ENCODE results near the gene MMS22L. TPM values are rescaled to one million over a fixed set of nuclear protein-coding genes. Genes with fewer than 3 reads are reported as not detected.

Gene MMS22L
- total and polyA plus RNA-seq, 2 of the 13 experiments (the other 11 are each of a cell fraction or from before 2014, with no cell fraction given), result 6.2 to 32.9 TPM

DNA sequence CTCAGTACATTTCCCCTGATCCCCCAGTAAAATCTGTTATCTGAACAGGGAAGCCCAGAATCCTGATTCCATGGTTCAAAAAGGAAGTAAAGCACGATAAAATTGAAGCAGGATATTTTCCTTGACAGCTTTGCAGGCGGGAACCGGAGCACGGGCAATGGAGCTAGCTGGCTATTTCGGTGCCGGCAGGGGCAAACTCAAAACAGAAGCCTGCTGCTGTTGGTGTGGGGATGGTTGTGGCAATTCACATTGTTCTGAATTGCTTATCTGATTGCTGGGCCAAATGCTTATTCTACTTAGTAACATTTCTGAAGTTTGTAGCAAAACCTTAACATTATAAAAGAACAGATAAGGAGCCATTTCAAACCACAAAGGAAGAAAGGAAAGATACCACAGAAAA lies 172.4 kb downstream of the MMS22L start:
- 9% methylated on average over 6 of the region's 6 CpGs for whole genome bisulfite sequencing (ENCODE audit: low lambda C conversion rate)
- H3K27me3 ChIP-seq (ENCODE audit: control insufficient read depth in 1 of 2, insufficient read depth in 2 of 2, low read length in 2 of 2), result no peaks in the 10 kb centered on the region; a peak in 1 of 5 replicates
- no peak overlapping the region for H2AFZ ChIP-seq (ENCODE audit: low read length)
- ChIA-PET POLR2A (no interaction called here), CTCF (ENCODE audit: low intra/inter-chr PET ratio, low total read pairs) (no interaction called here)
- DNase-seq (ENCODE audit: low spot score) (no peak), ATAC-seq (no peak), FAIRE-seq (no peak)
- no peaks in the 10 kb centered on the region for H3K4me1 ChIP-seq (ENCODE audit: insufficient read depth, low read length)
- in situ Hi-C loops (cut with HindIII; ENCODE audit: extremely low pct_ligation_motif_present, low pct_unique_long_range_greater_than_20kb) (no loop called here), intact Hi-C loops (cut with micrococcal nuclease; ENCODE audit: unreplicated experiment) (no loop called here)
- no peaks in the 10 kb centered on the region for H3K36me3 ChIP-seq (replicated peaks in 1 of 2; ENCODE audit: control insufficient read depth in 1 of 2, insufficient read depth in 2 of 2, low read length in 2 of 2)
- no peaks in the 10 kb centered on the region for H3K9me3 ChIP-seq (ENCODE audit: low read length)
- H3K4me3 ChIP-seq (replicated peaks in 1 of 3; ENCODE audit: insufficient read depth in 1 of 3, low read depth in 2 of 3, low read length in 3 of 3), result no peak overlapping the region
- no peak overlapping the region for H3K4me2 ChIP-seq (ENCODE audit: low read depth, low read length)
- no peaks in the 10 kb centered on the region; the same call in 1 of the 2 replicates for H4K20me1 ChIP-seq (ENCODE audit: insufficient read depth, low read length)
- BruUV-seq (replicated peaks), result no TSS peak
- H3K27ac ChIP-seq (ENCODE audit: extremely low read length, insufficient read depth, low read length), result no peak overlapping the region
- H3K9ac ChIP-seq (ENCODE audit: insufficient read depth, low read depth, low read length), result no peak overlapping the region
- no peaks in the 10 kb centered on the region for H3K79me2 ChIP-seq (ENCODE audit: insufficient read depth, low read length)
- TF ChIP-seq ZBTB3 (CRISPR knock-in tag; IDR thresholded peaks at IDR 0.05; ENCODE audit: borderline replicate concordance, low read depth), result no peak
- no peak for TF ChIP-seq ZFP90 (CRISPR knock-in tag; IDR thresholded peaks at IDR 0.05; ENCODE audit: borderline replicate concordance)
- TF ChIP-seq ZNF879 (CRISPR knock-in tag; IDR thresholded peaks at IDR 0.05), result no peak
- no peak for TF ChIP-seq NFYB (CRISPR knock-in tag; IDR thresholded peaks at IDR 0.05)
- TF ChIP-seq, protein P1, sequence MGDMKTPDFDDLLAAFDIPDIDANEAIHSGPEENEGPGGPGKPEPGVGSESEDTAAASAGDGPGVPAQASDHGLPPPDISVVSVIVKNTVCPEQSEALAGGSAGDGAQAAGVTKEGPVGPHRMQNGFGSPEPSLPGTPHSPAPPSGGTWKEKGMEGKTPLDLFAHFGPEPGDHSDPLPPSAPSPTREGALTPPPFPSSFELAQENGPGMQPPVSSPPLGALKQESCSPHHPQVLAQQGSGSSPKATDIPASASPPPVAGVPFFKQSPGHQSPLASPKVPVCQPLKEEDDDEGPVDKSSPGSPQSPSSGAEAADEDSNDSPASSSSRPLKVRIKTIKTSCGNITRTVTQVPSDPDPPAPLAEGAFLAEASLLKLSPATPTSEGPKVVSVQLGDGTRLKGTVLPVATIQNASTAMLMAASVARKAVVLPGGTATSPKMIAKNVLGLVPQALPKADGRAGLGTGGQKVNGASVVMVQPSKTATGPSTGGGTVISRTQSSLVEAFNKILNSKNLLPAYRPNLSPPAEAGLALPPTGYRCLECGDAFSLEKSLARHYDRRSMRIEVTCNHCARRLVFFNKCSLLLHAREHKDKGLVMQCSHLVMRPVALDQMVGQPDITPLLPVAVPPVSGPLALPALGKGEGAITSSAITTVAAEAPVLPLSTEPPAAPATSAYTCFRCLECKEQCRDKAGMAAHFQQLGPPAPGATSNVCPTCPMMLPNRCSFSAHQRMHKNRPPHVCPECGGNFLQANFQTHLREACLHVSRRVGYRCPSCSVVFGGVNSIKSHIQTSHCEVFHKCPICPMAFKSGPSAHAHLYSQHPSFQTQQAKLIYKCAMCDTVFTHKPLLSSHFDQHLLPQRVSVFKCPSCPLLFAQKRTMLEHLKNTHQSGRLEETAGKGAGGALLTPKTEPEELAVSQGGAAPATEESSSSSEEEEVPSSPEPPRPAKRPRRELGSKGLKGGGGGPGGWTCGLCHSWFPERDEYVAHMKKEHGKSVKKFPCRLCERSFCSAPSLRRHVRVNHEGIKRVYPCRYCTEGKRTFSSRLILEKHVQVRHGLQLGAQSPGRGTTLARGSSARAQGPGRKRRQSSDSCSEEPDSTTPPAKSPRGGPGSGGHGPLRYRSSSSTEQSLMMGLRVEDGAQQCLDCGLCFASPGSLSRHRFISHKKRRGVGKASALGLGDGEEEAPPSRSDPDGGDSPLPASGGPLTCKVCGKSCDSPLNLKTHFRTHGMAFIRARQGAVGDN (CRISPR knock-in tag; IDR thresholded peaks at IDR 0.05), result no peak
- TF ChIP-seq CEBPG (CRISPR knock-in tag; IDR thresholded peaks at IDR 0.05), result no peak
- TF ChIP-seq ARNT2 (CRISPR knock-in tag; IDR thresholded peaks at IDR 0.05; ENCODE audit: low read depth), result no peak
- TF ChIP-seq, protein P2, sequence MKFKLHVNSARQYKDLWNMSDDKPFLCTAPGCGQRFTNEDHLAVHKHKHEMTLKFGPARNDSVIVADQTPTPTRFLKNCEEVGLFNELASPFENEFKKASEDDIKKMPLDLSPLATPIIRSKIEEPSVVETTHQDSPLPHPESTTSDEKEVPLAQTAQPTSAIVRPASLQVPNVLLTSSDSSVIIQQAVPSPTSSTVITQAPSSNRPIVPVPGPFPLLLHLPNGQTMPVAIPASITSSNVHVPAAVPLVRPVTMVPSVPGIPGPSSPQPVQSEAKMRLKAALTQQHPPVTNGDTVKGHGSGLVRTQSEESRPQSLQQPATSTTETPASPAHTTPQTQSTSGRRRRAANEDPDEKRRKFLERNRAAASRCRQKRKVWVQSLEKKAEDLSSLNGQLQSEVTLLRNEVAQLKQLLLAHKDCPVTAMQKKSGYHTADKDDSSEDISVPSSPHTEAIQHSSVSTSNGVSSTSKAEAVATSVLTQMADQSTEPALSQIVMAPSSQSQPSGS (CRISPR knock-in tag; IDR thresholded peaks at IDR 0.05), result no peak
- TF ChIP-seq ZNF354B (CRISPR knock-in tag; IDR thresholded peaks at IDR 0.05), result no peak
- TF ChIP-seq, protein P3, sequence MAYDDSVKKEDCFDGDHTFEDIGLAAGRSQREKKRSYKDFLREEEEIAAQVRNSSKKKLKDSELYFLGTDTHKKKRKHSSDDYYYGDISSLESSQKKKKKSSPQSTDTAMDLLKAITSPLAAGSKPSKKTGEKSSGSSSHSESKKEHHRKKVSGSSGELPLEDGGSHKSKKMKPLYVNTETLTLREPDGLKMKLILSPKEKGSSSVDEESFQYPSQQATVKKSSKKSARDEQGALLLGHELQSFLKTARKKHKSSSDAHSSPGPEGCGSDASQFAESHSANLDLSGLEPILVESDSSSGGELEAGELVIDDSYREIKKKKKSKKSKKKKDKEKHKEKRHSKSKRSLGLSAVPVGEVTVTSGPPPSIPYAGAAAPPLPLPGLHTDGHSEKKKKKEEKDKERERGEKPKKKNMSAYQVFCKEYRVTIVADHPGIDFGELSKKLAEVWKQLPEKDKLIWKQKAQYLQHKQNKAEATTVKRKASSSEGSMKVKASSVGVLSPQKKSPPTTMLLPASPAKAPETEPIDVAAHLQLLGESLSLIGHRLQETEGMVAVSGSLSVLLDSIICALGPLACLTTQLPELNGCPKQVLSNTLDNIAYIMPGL (CRISPR knock-in tag; IDR thresholded peaks at IDR 0.05; ENCODE audit: borderline replicate concordance in 1 of 2, low read depth in 1 of 2), result no peak
- no peak for TF ChIP-seq ZNF781 (CRISPR knock-in tag; IDR thresholded peaks at IDR 0.05; ENCODE audit: borderline replicate concordance, not compliant biosample characterization)
- TF ChIP-seq ZNF761 (CRISPR knock-in tag; conservative IDR thresholded peaks at IDR 0.05), result no peak
- no peak for TF ChIP-seq RFX5 (IDR thresholded peaks at IDR 0.05; ENCODE audit: low read depth, low read length)
- no peak for TF ChIP-seq GTF2F1 (IDR thresholded peaks at IDR 0.05; ENCODE audit: low read length)

All from HepG2 (cell line).